GM21723 (cell line): ENCODE results near the gene TMEM132C.

Experiments used
- ATAC-seq: cut with Tn5 transposase; IDR thresholded peaks from one replicate; pipeline ENCODE4 v1.9.1; 2021; ENCODE audit warnings: mild to moderate bottlenecking, moderate library complexity; ENCODE audit not compliant: unreplicated experiment

TMEM132C gene

GRCh38 chr12:128286970-128287369, 20.0 kb downstream of the TMEM132C start:
- ATAC-seq, result no peak

- ATAC-seq, result no peak
These were observed 21.4 kb downstream of the TMEM132C start for GRCh38 chr12:128288357-128288756.

- ATAC-seq, result no peak
These were observed 21.9 kb downstream of the TMEM132C start for GRCh38 chr12:128288896-128289295.

GRCh38 chr12:128290938-128291337, 24.0 kb downstream of the TMEM132C start:
- ATAC-seq, result no peak

- ATAC-seq, result no peak
These were observed 31.2 kb downstream of the TMEM132C start for GRCh38 chr12:128298091-128298748.

- no peak for ATAC-seq
These were observed 38.4 kb downstream of the TMEM132C start for GRCh38 chr12:128305336-128305892.

- no peak for ATAC-seq
These were observed 40.8 kb downstream of the TMEM132C start for GRCh38 chr12:128307791-128308190.

- no peak for ATAC-seq
These were observed 45.7 kb downstream of the TMEM132C start for GRCh38 chr12:128312661-128313060.

- ATAC-seq, result no peak
These were observed 47.0 kb downstream of the TMEM132C start for GRCh38 chr12:128313931-128314330.

- ATAC-seq, result no peak
These were observed 47.6 kb downstream of the TMEM132C start for GRCh38 chr12:128314611-128315010.

- ATAC-seq, result no peak
These were observed 49.1 kb downstream of the TMEM132C start for GRCh38 chr12:128316078-128316477.

- ATAC-seq, result no peak
These were observed 50.1 kb downstream of the TMEM132C start for GRCh38 chr12:128316973-128317526.

- no peak for ATAC-seq
These were observed 51.4 kb downstream of the TMEM132C start for GRCh38 chr12:128318341-128318740.

GRCh38 chr12:128318946-128319345, 52.0 kb downstream of the TMEM132C start:
- no peak for ATAC-seq

GRCh38 chr12:128322341-128322740, 55.4 kb downstream of the TMEM132C start:
- ATAC-seq, result no peak

- no peak for ATAC-seq
These were observed 56.4 kb downstream of the TMEM132C start for GRCh38 chr12:128323145-128323920.

GRCh38 chr12:128325646-128326045, 58.7 kb downstream of the TMEM132C start:
- no peak for ATAC-seq

GRCh38 chr12:128326406-128326805, 59.4 kb downstream of the TMEM132C start:
- no peak for ATAC-seq

GRCh38 chr12:128328961-128329360, 62.0 kb downstream of the TMEM132C start:
- ATAC-seq, result no peak

- ATAC-seq, result no peak
These were observed 69.5 kb downstream of the TMEM132C start for GRCh38 chr12:128336204-128337070.

GRCh38 chr12:128337071-128337345, 70.0 kb downstream of the TMEM132C start:
- no peak for ATAC-seq
